ENCODE results near the gene ZNF23. TPM values are rescaled to one million over a fixed set of nuclear protein-coding genes. Genes with fewer than 3 reads are reported as not detected.

The ZNF23 gene
- total RNA-seq, 4 donors from 2014 or later, result 2.5 to 7.4 (median 3.4) TPM

GRCh38 chr16:71406316-71406715, 55.7 kb downstream of the ZNF23 start:
- no peak for DNase-seq
- Histone ChIP-seq H3K36me3 (no peaks in the 10 kb centered on the region), H3K27me3 (peaks cover 0 to 53% (median 0%) of the 10 kb centered on the region in 4 donors), H3K4me1 (no peaks in the 10 kb centered on the region), H3K27ac (no peak overlapping the region), H3K9me3 (peaks cover 0 to 11% (median 3%) of the 10 kb centered on the region in 3 donors), H3K4me3 (no peak overlapping the region)
- intact Hi-C loops (cut with DNase I), result no loop called here
- TF ChIP-seq CTCF (IDR thresholded peaks at IDR 0.05) (no peak), POLR2A (IDR thresholded peaks at IDR 0.05) (no peak)
- 70 to 72% methylated on average over 2 to 3 of the region's 5 CpGs for WGBS, 2 donors

GRCh38 chr16:71404364-71404763, 57.7 kb downstream of the ZNF23 start:
- 56 to 70% methylated on average over 4 of the region's 4 CpGs for WGBS, 2 donors
- DNase-seq, result no peak
- peaks cover 0 to 11% (median 3%) of the 10 kb centered on the region in 3 donors for H3K9me3 ChIP-seq
- H3K36me3 ChIP-seq, result no peaks in the 10 kb centered on the region
- H3K27ac ChIP-seq, result no peak overlapping the region
- intact Hi-C loops (cut with DNase I), result no loop called here
- TF ChIP-seq POLR2A (IDR thresholded peaks at IDR 0.05) (no peak), CTCF (IDR thresholded peaks at IDR 0.05) (no peak)
- no peak overlapping the region for H3K4me3 ChIP-seq
- no peaks in the 10 kb centered on the region for H3K4me1 ChIP-seq
- peaks cover 0 to 40% (median 0%) of the 10 kb centered on the region in 4 donors for H3K27me3 ChIP-seq

GRCh38 chr16:71402674-71403073, 59.4 kb downstream of the ZNF23 start:
- TF ChIP-seq POLR2A (IDR thresholded peaks at IDR 0.05), result no peak
- TF ChIP-seq CTCF (IDR thresholded peaks at IDR 0.05), result no peak
- Histone ChIP-seq H3K4me1 (no peaks in the 10 kb centered on the region), H3K36me3 (no peaks in the 10 kb centered on the region), H3K9me3 (peaks cover 0 to 11% (median 3%) of the 10 kb centered on the region in 3 donors), H3K27ac (no peak overlapping the region), H3K4me3 (no peak overlapping the region), H3K27me3 (peaks cover 0 to 34% (median 0%) of the 10 kb centered on the region in 4 donors)
- WGBS, 2 donors, result 77% methylated on average over 11 of the region's 11 CpGs
- intact Hi-C loops (cut with DNase I), result no loop called here
- DNase-seq, result no peak

GRCh38 chr16:71402007-71402406, 60.0 kb downstream of the ZNF23 start:
- Histone ChIP-seq H3K27ac (no peak overlapping the region), H3K4me3 (no peak overlapping the region), H3K27me3 (peaks cover 0 to 33% (median 0%) of the 10 kb centered on the region in 4 donors), H3K36me3 (no peaks in the 10 kb centered on the region), H3K9me3 (peaks cover 0 to 11% (median 3%) of the 10 kb centered on the region in 3 donors), H3K4me1 (no peaks in the 10 kb centered on the region)
- TF ChIP-seq POLR2A (IDR thresholded peaks at IDR 0.05) (no peak), CTCF (IDR thresholded peaks at IDR 0.05) (no peak)
- 38 to 47% methylated on average over 3 to 5 of the region's 6 CpGs for WGBS, 2 donors
- intact Hi-C loops (cut with DNase I), result no loop called here
- DNase-seq, result no peak

DNA sequence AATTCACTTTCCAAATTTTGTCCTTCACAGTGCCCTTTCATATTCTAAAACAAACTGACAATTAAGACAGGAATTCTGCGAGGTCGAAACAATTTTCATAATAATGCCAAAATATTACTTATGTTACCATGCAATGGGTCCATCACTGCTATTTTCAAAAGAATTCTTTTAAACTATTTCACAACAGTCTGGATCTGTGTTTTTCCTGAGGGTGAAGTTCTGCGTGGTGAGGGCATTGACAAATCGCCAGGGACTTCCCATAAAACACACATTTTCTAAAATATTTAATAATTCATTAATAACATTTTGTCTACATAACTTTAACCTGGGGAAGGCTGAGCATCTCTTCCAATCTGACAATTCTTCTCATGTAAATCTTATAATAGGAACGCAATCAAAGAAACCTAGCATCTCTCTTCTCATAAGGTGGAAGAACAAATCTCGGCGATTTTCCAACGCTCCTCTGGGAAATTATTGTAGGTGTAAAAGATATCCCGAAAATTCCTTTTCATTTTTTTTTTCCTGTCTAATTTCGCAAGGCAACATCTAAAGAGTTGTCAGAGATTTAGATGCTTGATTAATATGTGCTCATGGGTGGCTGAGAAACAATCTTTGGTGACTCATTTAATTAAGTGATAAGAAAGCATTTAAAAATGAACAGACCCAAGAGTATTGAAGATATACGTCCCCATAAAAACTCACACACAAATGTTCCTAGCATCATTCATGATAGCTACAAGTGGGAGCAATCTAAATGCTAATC, 62.1 kb downstream of the ZNF23 start:
- 68 to 74% methylated on average over 11 of the region's 11 CpGs for WGBS, 2 donors

More for the DNA sequence above, 62.1 kb downstream of the ZNF23 start:
- Histone ChIP-seq H3K27me3 (peaks cover 0 to 20% (median 0%) of the 10 kb centered on the region in 4 donors), H3K4me1 (no peaks in the 10 kb centered on the region), H3K36me3 (no peaks in the 10 kb centered on the region), H3K27ac (no peak overlapping the region), H3K4me3 (no peak overlapping the region), H3K9me3 (peaks cover 0 to 8% (median 3%) of the 10 kb centered on the region in 3 donors)
- no peak for TF ChIP-seq CTCF (IDR thresholded peaks at IDR 0.05)
- TF ChIP-seq POLR2A (IDR thresholded peaks at IDR 0.05), result no peak
- intact Hi-C loops (cut with DNase I), result no loop called here
- no peak for DNase-seq
